HEK293T (cell line): ENCODE data around the gene CCRL2.

Source experiments
- BHLHE40 ChIP-seq: fragments of 450-650 bp; IDR thresholded peaks from 2 replicates; pipeline ENCODE4 v1.6.1; 2016; ENCODE audit warnings: mild to moderate bottlenecking, moderate library complexity, borderline replicate concordance
- ELF4 ChIP-seq: fragments of 450-650 bp; IDR thresholded peaks from 2 replicates; pipeline ENCODE4 v1.6.1; 2017; ENCODE audit warnings: antibody characterized with exemption
- FOXM1 ChIP-seq: fragments of 450-650 bp; IDR thresholded peaks from 2 replicates; pipeline ENCODE4 v1.6.1; 2017; ENCODE audit warnings: mild to moderate bottlenecking, borderline replicate concordance
- L3MBTL2 ChIP-seq: fragments of 450-650 bp; conservative IDR thresholded peaks from 2 replicates; pipeline ENCODE4 v1.6.1; 2016; ENCODE audit warnings: mild to moderate bottlenecking
- NFRKB ChIP-seq: fragments of 450-650 bp; IDR thresholded peaks from 2 replicates; pipeline ENCODE4 v1.6.1; 2016; ENCODE audit warnings: mild to moderate bottlenecking, moderate library complexity
- PKNOX1 ChIP-seq: fragments of 450-650 bp; IDR thresholded peaks from 2 replicates; pipeline ENCODE4 v1.6.1; 2016
- SUZ12 ChIP-seq: fragments of 450-650 bp; IDR thresholded peaks from 2 replicates; pipeline ENCODE4 v1.6.1; 2016; ENCODE audit warnings: mild to moderate bottlenecking

DNA sequence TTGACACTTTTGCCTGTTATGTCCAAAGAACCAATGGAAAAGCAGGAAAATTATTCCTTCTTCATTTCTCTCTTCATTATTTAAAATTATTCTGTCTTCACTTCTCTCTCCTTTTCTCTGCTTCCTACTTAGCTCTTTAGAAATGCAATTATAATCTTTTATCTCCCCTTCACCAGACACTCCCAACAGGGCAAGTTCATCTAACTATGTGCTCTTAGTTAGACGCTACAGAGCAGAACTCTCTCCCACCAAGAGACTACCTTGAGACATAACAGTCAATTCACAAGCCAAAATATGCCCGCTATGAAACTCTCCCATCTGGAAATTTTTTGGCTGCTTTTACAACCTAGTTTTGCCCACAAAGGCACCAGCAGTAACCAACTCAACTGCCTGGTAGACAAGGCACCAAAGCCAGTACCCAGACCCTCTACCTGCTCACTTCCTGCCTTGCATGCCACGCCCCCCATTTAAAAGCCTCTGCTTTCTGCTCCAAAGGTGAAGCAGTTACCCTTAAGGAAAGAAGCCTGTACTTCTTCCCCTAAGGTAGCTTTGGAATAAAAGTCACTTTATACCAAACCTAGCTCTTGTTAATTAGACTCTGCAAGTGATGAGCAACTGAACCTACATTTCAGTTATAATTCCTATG is 28.1 kb downstream of the CCRL2 start:
- TF ChIP-seq BHLHE40 (no peak), ELF4 (no peak), L3MBTL2 (no peak), NFRKB (no peak), FOXM1 (no peak), SUZ12 (no peak), PKNOX1 (no peak)
